HEK293T (cell line): Measurements from ENCODE around the gene FNDC3A.
"Not testable (repeated sequence)": the region's sequence is repeated elsewhere in the genome, so short reads cannot be mapped to it uniquely, and the experiment has no call there.

Source experiments
- CTCF ChIA-PET: fragments of 350-600 bp; formaldehyde crosslinking; extraction: SDS; loops from one replicate; lab custom pipeline; 2021; ENCODE audit warnings: antibody characterized with exemption, inconsistent platforms; lab: Yijun Ruan, JAX
- POLR2A ChIA-PET: fragments of 350-600 bp; formaldehyde crosslinking; extraction: SDS; loops from one replicate; lab custom pipeline; 2020; ENCODE audit warnings: antibody characterized with exemption, inconsistent platforms; lab: Yijun Ruan, JAX
- DNase-seq: peaks from one replicate; pipeline ENCODE4 v3.0.0; 2012; ENCODE audit warnings: mixed read lengths; ENCODE audit errors: extremely low spot score
- ARNT ChIP-seq: fragments of 450-650 bp; IDR thresholded peaks from 2 replicates; pipeline ENCODE4 v1.6.1; 2017; ENCODE audit warnings: mild to moderate bottlenecking
- BHLHE40 ChIP-seq: fragments of 450-650 bp; IDR thresholded peaks from 2 replicates; pipeline ENCODE4 v1.6.1; 2016; ENCODE audit warnings: mild to moderate bottlenecking, moderate library complexity, borderline replicate concordance
- CTBP1 ChIP-seq: fragments of 450-650 bp; IDR thresholded peaks from 2 replicates; pipeline ENCODE4 v1.6.1; 2016; ENCODE audit warnings: borderline replicate concordance
- ELF4 ChIP-seq: fragments of 450-650 bp; IDR thresholded peaks from 2 replicates; pipeline ENCODE4 v1.6.1; 2017; ENCODE audit warnings: antibody characterized with exemption
- FOXA1 ChIP-seq: fragments of 450-650 bp; IDR thresholded peaks from 2 replicates; pipeline ENCODE4 v1.6.1; 2016; ENCODE audit warnings: mild to moderate bottlenecking
- FOXK2 ChIP-seq: fragments of 450-650 bp; IDR thresholded peaks from 2 replicates; pipeline ENCODE4 v1.6.1; 2016; ENCODE audit warnings: mild to moderate bottlenecking
- FOXM1 ChIP-seq: fragments of 450-650 bp; IDR thresholded peaks from 2 replicates; pipeline ENCODE4 v1.6.1; 2017; ENCODE audit warnings: mild to moderate bottlenecking, borderline replicate concordance
- HDGF ChIP-seq: fragments of 450-650 bp; IDR thresholded peaks from 2 replicates; pipeline ENCODE4 v1.6.1; 2017; ENCODE audit warnings: antibody characterized with exemption, borderline replicate concordance
- L3MBTL2 ChIP-seq: fragments of 450-650 bp; conservative IDR thresholded peaks from 2 replicates; pipeline ENCODE4 v1.6.1; 2016; ENCODE audit warnings: mild to moderate bottlenecking
- LEF1 ChIP-seq: fragments of 450-650 bp; IDR thresholded peaks from 2 replicates; pipeline ENCODE4 v1.6.1; 2017; ENCODE audit warnings: mild to moderate bottlenecking, borderline replicate concordance
- NFRKB ChIP-seq: fragments of 450-650 bp; IDR thresholded peaks from 2 replicates; pipeline ENCODE4 v1.6.1; 2016; ENCODE audit warnings: mild to moderate bottlenecking, moderate library complexity
- PKNOX1 ChIP-seq: fragments of 450-650 bp; IDR thresholded peaks from 2 replicates; pipeline ENCODE4 v1.6.1; 2016
- SP1 ChIP-seq: fragments of 450-650 bp; IDR thresholded peaks from 2 replicates; pipeline ENCODE4 v1.6.1; 2017
- SUZ12 ChIP-seq: fragments of 450-650 bp; IDR thresholded peaks from 2 replicates; pipeline ENCODE4 v1.6.1; 2016; ENCODE audit warnings: mild to moderate bottlenecking
- TARDBP ChIP-seq: fragments of 450-650 bp; IDR thresholded peaks from 2 replicates; pipeline ENCODE4 v1.6.1; 2016
- ZNF384 ChIP-seq: fragments of 450-650 bp; IDR thresholded peaks from 2 replicates; pipeline ENCODE4 v1.6.1; 2016

The FNDC3A gene

GRCh38 chr13:49148405-49148804 lies 172.7 kb downstream of the FNDC3A start:
- POLR2A ChIA-PET = no interaction called here
- TF ChIP-seq CTBP1 = no peak
- TF ChIP-seq BHLHE40 = no peak
- no peak for TF ChIP-seq FOXA1
- CTCF ChIA-PET = no interaction called here
- no peak for DNase-seq

- CTCF ChIA-PET, POLR2A ChIA-PET, DNase-seq: not testable (repeated sequence)
Measured at GRCh38 chr13:49157955-49158584, 182.4 kb downstream of the FNDC3A start.

- CTCF ChIA-PET, POLR2A ChIA-PET, DNase-seq: not testable (repeated sequence)
Measured at GRCh38 chr13:49163162-49163561, 187.4 kb downstream of the FNDC3A start.

- TF ChIP-seq FOXM1 = no peak
- TF ChIP-seq ZNF384 = no peak
- TF ChIP-seq PKNOX1 = no peak
- TF ChIP-seq FOXK2 = no peak
- TF ChIP-seq FOXA1 = no peak
- no peak for TF ChIP-seq ELF4
- TF ChIP-seq TARDBP = no peak
- TF ChIP-seq NFRKB = no peak
- TF ChIP-seq SUZ12 = no peak
- TF ChIP-seq HDGF = no peak
- no peak for TF ChIP-seq BHLHE40
- TF ChIP-seq L3MBTL2 = no peak
- no peak for TF ChIP-seq ARNT
- POLR2A ChIA-PET = no interaction called here
- CTCF ChIA-PET = no interaction called here
- no peak for DNase-seq
Measured at GRCh38 chr13:49164712-49165111, 189.0 kb downstream of the FNDC3A start.

GRCh38 chr13:49165798-49166752 lies 190.4 kb downstream of the FNDC3A start:
- CTCF ChIA-PET = interaction anchor here (0.6 kb wide), 1 partner anchor 334 kb away, joined by 3 read pairs; no protein-coding TSS in a partner anchor
- POLR2A ChIA-PET = no interaction called here
- TF ChIP-seq NFRKB = no peak
- TF ChIP-seq FOXK2 = no peak
- TF ChIP-seq ZNF384 = no peak
- no peak for TF ChIP-seq FOXM1
- no peak for TF ChIP-seq BHLHE40
- no peak for TF ChIP-seq FOXA1
- TF ChIP-seq L3MBTL2 = no peak
- DNase-seq = no peak

GRCh38 chr13:49171359-49171758 lies 195.6 kb downstream of the FNDC3A start:
- ChIA-PET POLR2A (no interaction called here), CTCF (no interaction called here)
- TF ChIP-seq PKNOX1 (no peak), FOXK2 (no peak), SUZ12 (no peak), FOXA1 (no peak), L3MBTL2 (no peak), BHLHE40 (no peak), CTBP1 (no peak), ZNF384 (no peak), ARNT (no peak), NFRKB (no peak), HDGF (no peak), FOXM1 (no peak), ELF4 (no peak), LEF1 (no peak)
- DNase-seq = no peak

GRCh38 chr13:49183672-49184325 lies 208.1 kb downstream of the FNDC3A start:
- no peak for DNase-seq
- TF ChIP-seq L3MBTL2 (no peak), FOXM1 (no peak), SP1 (no peak), LEF1 (no peak), SUZ12 (no peak), FOXA1 (no peak), FOXK2 (no peak), TARDBP (no peak)
- POLR2A ChIA-PET = no interaction called here
- CTCF ChIA-PET = interaction anchor here (0.6 kb wide), 1 partner anchor 1318 kb away, joined by 3 read pairs; no protein-coding TSS in a partner anchor
